Activated CD8-positive, alpha-beta T cell treated with anti-CD3 and anti-CD28 coated beads for 36 hours (primary cell): ENCODE results near the gene NCAPH2. TPM values are rescaled to one million over a fixed set of nuclear protein-coding genes. Genes with fewer than 3 reads are reported as not detected.
A peak's percentile ranks its signal among the peaks of the same experiment; 100 is the strongest.

Source experiments
- ATAC-seq: fragments of 200-7000 bp; cut with Tn5 transposase; one replicate; pipeline ENCODE4 v1.10.0; 2021; ENCODE audit warnings: mild to moderate bottlenecking, moderate library complexity
- CTCF ChIA-PET: fragments of 350-600 bp; sonication (Branson Sonifier 250); formaldehyde crosslinking; loops from one replicate; lab custom pipeline; 2021; ENCODE audit warnings: antibody characterized with exemption; lab: Charles Lee
- POLR2A ChIA-PET: fragments of 350-600 bp; sonication (Branson Sonifier 250); formaldehyde crosslinking; loops from one replicate; lab custom pipeline; 2021; ENCODE audit warnings: antibody characterized with exemption; lab: Charles Lee
- DNase-seq: peaks from one replicate; pipeline ENCODE4 v3.0.0-alpha.2; 2020
- H3K27ac Mint-ChIP-seq: one replicate; pipeline ENCODE4 v1.8.0; 2021; ENCODE audit warnings: mild to moderate bottlenecking, mixed read lengths
- H3K27me3 Mint-ChIP-seq: one replicate; pipeline ENCODE4 v1.8.0; 2021; ENCODE audit warnings: mixed read lengths
- H3K36me3 Mint-ChIP-seq: one replicate; pipeline ENCODE4 v1.8.0; 2021; ENCODE audit warnings: low read depth, mixed read lengths
- H3K4me1 Mint-ChIP-seq: one replicate; pipeline ENCODE4 v1.8.0; 2021; ENCODE audit warnings: low read depth, mixed read lengths
- H3K4me3 Mint-ChIP-seq: one replicate; pipeline ENCODE4 v1.8.0; 2021; ENCODE audit warnings: mild to moderate bottlenecking, moderate library complexity, mixed read lengths
- H3K9me3 Mint-ChIP-seq: one replicate; pipeline ENCODE4 v1.8.0; 2021; ENCODE audit warnings: mixed read lengths
- intact Hi-C: fragments of 100-400 bp; cut with micrococcal nuclease; formaldehyde crosslinking; loops from one replicate; pipeline ENCODE4 v1.10.0; 2022
- total RNA-seq, 2 experiments: library from RNA; stranded (reverse); gene quantifications; one replicate each; pipeline ENCODE4 v1.2.3, GENCODE V29; 2021
- TF ChIP-seq, protein P1 (sequence below): fragments of 200-600 bp; IDR thresholded peaks from one replicate; pipeline ENCODE4 v1.8.0; 2022; ENCODE audit warnings: antibody characterized with exemption, mild to moderate bottlenecking

Gene NCAPH2
- total RNA-seq, 2 experiments from 2014 or later = 121 to 126 TPM

DNA sequence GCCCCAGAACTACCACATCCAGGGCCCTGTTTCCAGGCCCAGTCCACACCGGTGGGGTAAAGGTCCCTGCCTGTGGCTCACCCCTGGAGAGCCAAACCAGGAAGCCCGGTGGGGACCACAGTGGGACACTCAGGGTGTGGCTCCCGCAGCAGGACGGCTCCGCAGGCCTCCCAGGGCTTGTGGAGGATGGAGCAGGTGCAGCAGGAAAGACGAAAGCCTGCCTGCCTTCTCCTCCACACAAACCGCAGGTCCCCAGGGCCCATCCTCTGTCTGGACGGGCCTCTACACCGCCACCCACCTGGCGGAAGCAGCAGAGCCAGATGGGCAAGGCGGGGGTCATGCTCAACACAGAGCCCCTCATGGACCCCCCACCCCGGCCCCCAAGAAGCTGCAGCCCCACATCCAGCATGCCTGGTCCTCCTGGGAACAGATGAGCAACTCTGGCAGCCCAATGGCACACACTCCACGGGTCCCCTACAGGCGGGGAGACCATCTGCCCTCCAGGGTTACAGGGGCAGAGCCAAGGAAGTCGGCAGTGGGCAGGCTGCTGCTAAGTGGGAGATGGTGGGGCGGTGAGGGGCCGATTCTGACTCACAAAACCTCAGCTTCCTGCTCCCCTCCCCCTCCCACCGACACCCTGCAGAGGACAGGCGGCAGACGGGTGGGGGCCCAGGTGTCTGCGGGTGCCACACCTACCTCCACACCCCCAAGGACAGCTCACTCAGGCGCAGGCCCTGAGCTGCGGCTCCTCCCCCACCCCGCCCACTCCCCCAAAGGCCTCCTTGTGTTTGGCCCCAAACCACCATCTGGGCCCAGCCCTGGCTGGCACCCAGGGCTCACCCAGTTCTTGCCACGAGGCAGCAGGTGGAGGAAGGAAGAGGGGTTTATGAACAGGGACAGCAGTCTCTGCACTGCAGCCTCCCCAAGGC, 38.4 kb upstream of the NCAPH2 start:
- H3K27me3 Mint-ChIP-seq = no peaks in the 10 kb centered on the region
- TF ChIP-seq, protein P1, sequence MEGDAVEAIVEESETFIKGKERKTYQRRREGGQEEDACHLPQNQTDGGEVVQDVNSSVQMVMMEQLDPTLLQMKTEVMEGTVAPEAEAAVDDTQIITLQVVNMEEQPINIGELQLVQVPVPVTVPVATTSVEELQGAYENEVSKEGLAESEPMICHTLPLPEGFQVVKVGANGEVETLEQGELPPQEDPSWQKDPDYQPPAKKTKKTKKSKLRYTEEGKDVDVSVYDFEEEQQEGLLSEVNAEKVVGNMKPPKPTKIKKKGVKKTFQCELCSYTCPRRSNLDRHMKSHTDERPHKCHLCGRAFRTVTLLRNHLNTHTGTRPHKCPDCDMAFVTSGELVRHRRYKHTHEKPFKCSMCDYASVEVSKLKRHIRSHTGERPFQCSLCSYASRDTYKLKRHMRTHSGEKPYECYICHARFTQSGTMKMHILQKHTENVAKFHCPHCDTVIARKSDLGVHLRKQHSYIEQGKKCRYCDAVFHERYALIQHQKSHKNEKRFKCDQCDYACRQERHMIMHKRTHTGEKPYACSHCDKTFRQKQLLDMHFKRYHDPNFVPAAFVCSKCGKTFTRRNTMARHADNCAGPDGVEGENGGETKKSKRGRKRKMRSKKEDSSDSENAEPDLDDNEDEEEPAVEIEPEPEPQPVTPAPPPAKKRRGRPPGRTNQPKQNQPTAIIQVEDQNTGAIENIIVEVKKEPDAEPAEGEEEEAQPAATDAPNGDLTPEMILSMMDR = peak; percentile 39
- peak overlapping the region; percentile 95 for H3K27ac Mint-ChIP-seq
- peaks cover 75% of the 10 kb centered on the region for H3K4me1 Mint-ChIP-seq
- DNase-seq (peak; percentile 99), ATAC-seq (peak; percentile 86)
- peaks cover 14% of the 10 kb centered on the region for H3K36me3 Mint-ChIP-seq
- peak overlapping the region; percentile 70 for H3K4me3 Mint-ChIP-seq
- H3K9me3 Mint-ChIP-seq = no peaks in the 10 kb centered on the region
- intact Hi-C loops = no loop called here
- ChIA-PET POLR2A (interaction anchor here (0.9 to 5.3 kb wide), 15 partner anchors 9 to 151 kb away, joined by 3 to 38 read pairs (median 4); partner anchors contain the start of genes LMF2, NCAPH2, SCO2 and SYCE3), CTCF (interaction anchor here (0.6 to 3.5 kb wide), 13 partner anchors 13 to 217 kb away, joined by 3 to 19 read pairs (median 4); partner anchors contain the start of genes KLHDC7B and SCO2)

DNA sequence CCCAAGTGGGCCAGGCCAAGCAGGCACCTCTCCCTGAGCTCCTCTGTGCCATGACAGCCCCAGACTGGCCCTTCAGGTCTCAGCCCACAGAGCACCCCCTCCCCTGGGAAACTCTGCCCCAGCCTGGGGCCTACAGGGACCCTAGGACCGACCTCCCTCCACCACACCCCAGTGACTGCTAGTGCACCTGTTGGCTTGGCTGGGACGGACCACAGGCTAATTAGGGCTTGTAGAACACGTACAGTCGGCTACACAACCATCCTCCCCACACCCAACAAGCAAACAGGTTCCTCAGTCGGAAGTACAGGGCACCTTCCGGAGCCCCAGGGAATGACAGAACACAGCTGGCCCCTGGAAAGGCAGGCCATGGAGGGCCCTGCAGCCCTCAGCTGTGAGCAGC, 37.5 kb upstream of the NCAPH2 start:
- Mint-ChIP-seq H3K27ac (peak overlapping the region; percentile 95), H3K9me3 (no peaks in the 10 kb centered on the region), H3K36me3 (peaks cover 11% of the 10 kb centered on the region), H3K4me1 (peaks cover 78% of the 10 kb centered on the region), H3K4me3 (peak overlapping the region; percentile 70), H3K27me3 (no peaks in the 10 kb centered on the region)
- peak; percentile 34 for DNase-seq
- intact Hi-C loops = no loop called here
- no peak for ATAC-seq
- TF ChIP-seq, protein P1 = no peak
- ChIA-PET CTCF (interaction anchor here (0.8 to 2.2 kb wide), 10 partner anchors 13 to 218 kb away, joined by 3 to 11 read pairs (median 4); partner anchors contain the start of genes KLHDC7B and SCO2), POLR2A (interaction anchor here (0.9 to 5.3 kb wide), 12 partner anchors 11 to 151 kb away, joined by 3 to 38 read pairs (median 5); partner anchors contain the start of genes LMF2, NCAPH2, SCO2 and SYCE3)

DNA sequence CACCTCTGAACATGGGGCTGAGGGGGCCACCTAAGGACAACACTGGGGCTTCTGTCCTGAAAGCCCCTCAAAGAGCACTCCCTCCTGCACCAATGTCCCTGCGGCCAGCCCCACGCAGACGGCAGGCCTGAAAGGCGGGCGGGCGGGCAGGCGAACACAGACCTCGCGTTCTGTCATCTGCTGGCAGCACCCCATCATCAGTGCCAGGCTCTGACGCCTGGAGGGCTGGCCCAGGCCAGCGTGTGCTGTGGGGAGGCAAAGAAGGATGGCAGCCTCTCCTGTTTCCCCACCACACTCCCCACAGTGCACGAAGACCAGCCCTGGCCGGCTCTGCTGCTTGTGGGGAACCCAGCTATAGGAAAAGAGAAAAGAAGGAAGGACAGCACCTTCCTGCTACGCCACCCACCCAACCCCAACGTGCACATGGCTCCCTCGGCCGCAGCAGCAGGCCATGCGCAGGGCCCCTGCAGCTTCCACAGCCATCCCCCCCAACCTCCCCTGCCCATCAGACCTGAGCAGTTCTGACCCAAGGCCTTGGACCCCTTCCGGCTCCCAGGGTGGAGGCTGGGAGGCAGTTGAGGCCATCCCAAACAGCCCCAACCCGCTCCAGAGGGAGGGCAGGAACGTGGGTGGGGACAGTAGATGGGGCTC, 36.7 kb upstream of the NCAPH2 start:
- TF ChIP-seq, protein P1 = no peak
- no peaks in the 10 kb centered on the region for H3K27me3 Mint-ChIP-seq
- ATAC-seq (no peak), DNase-seq (no peak)
- H3K9me3 Mint-ChIP-seq = no peaks in the 10 kb centered on the region
- CTCF ChIA-PET = interaction anchor here (1.0 to 3.9 kb wide), 11 partner anchors 13 to 150 kb away, joined by 3 to 15 read pairs (median 6); partner anchors contain the start of genes KLHDC7B and SCO2
- H3K4me3 Mint-ChIP-seq = peak overlapping the region; percentile 70
- peaks cover 11% of the 10 kb centered on the region for H3K36me3 Mint-ChIP-seq
- POLR2A ChIA-PET = interaction anchor here (0.9 to 5.3 kb wide), 8 partner anchors 12 to 69 kb away, joined by 3 to 38 read pairs (median 6); partner anchors contain the start of genes LMF2, NCAPH2 and SCO2
- intact Hi-C loops = no loop called here
- H3K4me1 Mint-ChIP-seq = peaks cover 75% of the 10 kb centered on the region
- peak overlapping the region; percentile 95 for H3K27ac Mint-ChIP-seq

DNA sequence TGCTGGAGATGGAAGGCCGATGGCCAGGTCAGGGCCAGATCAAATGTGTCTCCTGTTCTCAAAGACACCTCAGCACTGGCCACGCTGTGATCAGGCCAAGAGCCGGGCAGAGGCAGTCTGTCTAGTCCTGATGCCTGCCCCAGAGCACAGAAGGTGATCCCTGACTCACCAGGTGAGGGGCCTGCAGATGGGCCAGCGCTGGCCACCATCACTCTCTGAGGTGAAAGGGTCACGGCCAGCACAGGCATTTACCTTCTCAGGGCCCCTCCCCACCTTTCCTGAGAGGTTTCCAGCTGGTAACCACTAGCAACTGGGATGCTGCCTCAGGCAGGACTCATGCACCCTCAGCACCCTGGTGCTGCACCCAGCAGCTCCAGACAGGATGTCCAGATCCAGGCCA, 36.1 kb upstream of the NCAPH2 start:
- no peaks in the 10 kb centered on the region for H3K9me3 Mint-ChIP-seq
- no peaks in the 10 kb centered on the region for H3K27me3 Mint-ChIP-seq
- intact Hi-C loops = no loop called here
- CTCF ChIA-PET = interaction anchor here (0.9 to 3.9 kb wide), 7 partner anchors 11 to 149 kb away, joined by 3 to 15 read pairs (median 7); partner anchors contain the start of gene SCO2
- POLR2A ChIA-PET = interaction anchor here (2.7 to 3.8 kb wide), 2 partner anchors 32 to 53 kb away, joined by 8 to 21 read pairs; partner anchors contain the start of gene SCO2
- H3K36me3 Mint-ChIP-seq = peaks cover 5% of the 10 kb centered on the region
- peaks cover 69% of the 10 kb centered on the region for H3K4me1 Mint-ChIP-seq
- ATAC-seq (no peak), DNase-seq (no peak)
- TF ChIP-seq, protein P1 = no peak
- peak overlapping the region; percentile 70 for H3K4me3 Mint-ChIP-seq
- peak overlapping the region; percentile 95 for H3K27ac Mint-ChIP-seq
